H9 (cell line): ENCODE measurements around the gene GRIK3. TPM values are rescaled to one million over a fixed set of nuclear protein-coding genes. Genes with fewer than 3 reads are reported as not detected.

ENCODE experiments used
- DNase-seq: peaks from one replicate; pipeline ENCODE4 v3.0.0-alpha.2; 2017
- H2AFZ ChIP-seq: one replicate; pipeline ENCODE4 v1.6.1; 2013; ENCODE audit warnings: mild to moderate bottlenecking, low read length, control low read depth, moderate library complexity
- H2AK5ac ChIP-seq: 2 replicates; pipeline ENCODE4 v1.6.1; 2013; ENCODE audit warnings: low read length, control low read depth, mixed read lengths; ENCODE audit not compliant: insufficient read length
- H2BK120ac ChIP-seq: one replicate; pipeline ENCODE4 v1.6.1; 2013; ENCODE audit warnings: low read depth, mild to moderate bottlenecking, low read length, control low read depth, inconsistent platforms; ENCODE audit not compliant: poor library complexity, severe bottlenecking
- H2BK12ac ChIP-seq: 2 replicates; pipeline ENCODE4 v1.6.1; 2013; ENCODE audit warnings: low read length, control low read depth, mixed read lengths, low read depth; ENCODE audit not compliant: insufficient read length
- H2BK15ac ChIP-seq: 2 replicates; pipeline ENCODE4 v1.6.1; 2013; ENCODE audit warnings: low read depth, low read length, control low read depth
- H2BK20ac ChIP-seq: one replicate; pipeline ENCODE4 v1.6.1; 2013; ENCODE audit warnings: low read depth, mild to moderate bottlenecking, low read length, control low read depth, inconsistent platforms; ENCODE audit not compliant: poor library complexity, severe bottlenecking
- H2BK5ac ChIP-seq: 2 replicates; pipeline ENCODE4 v1.6.1; 2013; ENCODE audit warnings: low read length, control low read depth, mixed read lengths; ENCODE audit not compliant: insufficient read length
- H3K14ac ChIP-seq: 2 replicates; pipeline ENCODE4 v1.6.1; 2013; ENCODE audit warnings: low read length, control low read depth; ENCODE audit not compliant: insufficient read depth
- H3K18ac ChIP-seq: 2 replicates; pipeline ENCODE4 v1.6.1; 2013; ENCODE audit warnings: low read depth, mild to moderate bottlenecking, mixed read lengths, low read length, control low read depth; ENCODE audit not compliant: insufficient read length
- H3K23ac ChIP-seq: 2 replicates; pipeline ENCODE4 v1.6.1; 2013; ENCODE audit warnings: low read length, control low read depth, mixed read lengths, low read depth; ENCODE audit not compliant: insufficient read length
- H3K23me2 ChIP-seq: 2 replicates; pipeline ENCODE4 v1.6.1; 2013; ENCODE audit warnings: low read depth, mild to moderate bottlenecking, mixed read lengths, low read length, control low read depth; ENCODE audit not compliant: insufficient read length, poor library complexity, severe bottlenecking
- H3K27ac ChIP-seq: 2 replicates; pipeline ENCODE4 v1.5.1; 2013; ENCODE audit warnings: low read length, control low read depth, mixed read lengths, low read depth; ENCODE audit not compliant: insufficient read length
- H3K27me3 ChIP-seq: 2 replicates; pipeline ENCODE4 v1.6.1; 2013; ENCODE audit warnings: low read length, control low read depth, inconsistent platforms; ENCODE audit not compliant: insufficient read depth
- H3K4ac ChIP-seq: 2 replicates; pipeline ENCODE4 v1.6.1; 2013; ENCODE audit warnings: low read depth, mild to moderate bottlenecking, control low read depth, inconsistent platforms, low read length, moderate library complexity
- H3K4me1 ChIP-seq: 2 replicates; pipeline ENCODE4 v1.6.1; 2013; ENCODE audit warnings: low read length, control low read depth, inconsistent platforms; ENCODE audit not compliant: insufficient read depth
- H3K4me2 ChIP-seq: 2 replicates; pipeline ENCODE4 v1.6.1; 2013; ENCODE audit warnings: low read length, control low read depth, mixed read lengths; ENCODE audit not compliant: insufficient read length, insufficient read depth
- H3K56ac ChIP-seq: 2 replicates; pipeline ENCODE4 v1.6.1; 2013; ENCODE audit warnings: low read depth, mild to moderate bottlenecking, mixed read lengths, low read length, control low read depth; ENCODE audit not compliant: insufficient read length
- H3K79me1 ChIP-seq: 2 replicates; pipeline ENCODE4 v1.6.1; 2013; ENCODE audit warnings: low read depth, mild to moderate bottlenecking, moderate library complexity, low read length, control low read depth, inconsistent platforms; ENCODE audit not compliant: insufficient read depth, poor library complexity, severe bottlenecking
- H3K79me2 ChIP-seq: 2 replicates; pipeline ENCODE4 v1.6.1; 2013; ENCODE audit warnings: low read length, control low read depth, inconsistent platforms; ENCODE audit not compliant: insufficient read depth
- H3K9ac ChIP-seq: 2 replicates; pipeline ENCODE4 v1.6.1; 2013; ENCODE audit warnings: low read length, control low read depth, mixed read lengths; ENCODE audit not compliant: insufficient read length; ENCODE audit errors: extremely low read depth
- H3K9me3 ChIP-seq: one replicate; pipeline ENCODE4 v1.6.1; 2013; ENCODE audit warnings: low read depth, low read length, inconsistent platforms; ENCODE audit not compliant: control insufficient read depth
- H3T11ph ChIP-seq: one replicate; pipeline ENCODE4 v1.6.1; 2013; ENCODE audit warnings: mild to moderate bottlenecking, low read length, control low read depth, inconsistent platforms
- H4K20me1 ChIP-seq: one replicate; pipeline ENCODE4 v1.6.1; 2013; ENCODE audit not compliant: control insufficient read depth, insufficient read length, insufficient read depth
- H4K5ac ChIP-seq: 2 replicates; pipeline ENCODE4 v1.6.1; 2013; ENCODE audit warnings: low read depth, mild to moderate bottlenecking, mixed read lengths, low read length, control low read depth; ENCODE audit not compliant: insufficient read length
- H4K8ac ChIP-seq: replicated peaks from 2 replicates; pipeline ENCODE4 v1.6.1; 2013; ENCODE audit warnings: low read length, control low read depth, mixed read lengths, low read depth; ENCODE audit not compliant: insufficient read length
- H4K91ac ChIP-seq: 2 replicates; pipeline ENCODE4 v1.6.1; 2013; ENCODE audit warnings: low read depth, mild to moderate bottlenecking, moderate library complexity, mixed read lengths, low read length, control low read depth; ENCODE audit not compliant: insufficient read length
- H3K27ac Mint-ChIP-seq, 3 experiments: 2 replicates in 2 of 3; 3 replicates in 1 of 3; pipeline ENCODE4 v1.8.0; 2020 to 2021; ENCODE audit warnings: mixed read lengths in 3 of 3, mild to moderate bottlenecking in 1 of 3, moderate library complexity in 1 of 3
- H3K27me3 Mint-ChIP-seq: 2 replicates; pipeline ENCODE4 v1.8.0; 2021; ENCODE audit warnings: low read depth, mild to moderate bottlenecking, moderate library complexity, mixed read lengths
- H3K36me3 Mint-ChIP-seq, 3 experiments: 2 replicates in 2 of 3; 3 replicates in 1 of 3; pipeline ENCODE4 v1.8.0; 2020 to 2021; ENCODE audit warnings: low read depth in 3 of 3, mixed read lengths in 3 of 3; ENCODE audit not compliant: insufficient read depth in 1 of 3
- H3K4me1 Mint-ChIP-seq, 2 experiments: 2 replicates each; pipeline ENCODE4 v1.8.0; 2020; ENCODE audit warnings: mixed read lengths in 2 of 2
- H3K4me3 Mint-ChIP-seq, 2 experiments: 2 replicates in 1 of 2; 3 replicates in 1 of 2; pipeline ENCODE4 v1.8.0; 2020 to 2021; ENCODE audit warnings: mild to moderate bottlenecking in 2 of 2, mixed read lengths in 2 of 2, moderate library complexity in 1 of 2
- H3K9me3 Mint-ChIP-seq, 2 experiments: 2 replicates in 1 of 2; 3 replicates in 1 of 2; pipeline ENCODE4 v1.8.0; 2020; ENCODE audit warnings: mild to moderate bottlenecking in 2 of 2, mixed read lengths in 2 of 2, moderate library complexity in 1 of 2
- CTCF ChIP-seq: fragments of 200-600 bp; sonication (generic); conservative IDR thresholded peaks from 3 replicates; pipeline ENCODE4 v1.8.0; 2021; ENCODE audit warnings: antibody characterized with exemption, mild to moderate bottlenecking
- WGBS: extraction: QIAGEN DNeasy Blood & Tissue Kit; methylation state at CpG from one replicate; pipeline ENCODE4 v1.1.7; 2013; ENCODE audit warnings: missing lambda C conversion rate, low lambda C conversion rate, mixed read lengths; ENCODE audit not compliant: insufficient read length; ENCODE audit errors: extremely low coverage; 5-methylcytosine and 5-hydroxymethylcytosine counted together
- total RNA-seq: library from RNA; stranded (reverse); gene quantifications from 2 replicates; pipeline ENCODE4 v1.2.1, GENCODE V29; 2021

The GRIK3 gene
- total RNA-seq, 1 experiment from 2014 or later = 1.7 TPM

DNA sequence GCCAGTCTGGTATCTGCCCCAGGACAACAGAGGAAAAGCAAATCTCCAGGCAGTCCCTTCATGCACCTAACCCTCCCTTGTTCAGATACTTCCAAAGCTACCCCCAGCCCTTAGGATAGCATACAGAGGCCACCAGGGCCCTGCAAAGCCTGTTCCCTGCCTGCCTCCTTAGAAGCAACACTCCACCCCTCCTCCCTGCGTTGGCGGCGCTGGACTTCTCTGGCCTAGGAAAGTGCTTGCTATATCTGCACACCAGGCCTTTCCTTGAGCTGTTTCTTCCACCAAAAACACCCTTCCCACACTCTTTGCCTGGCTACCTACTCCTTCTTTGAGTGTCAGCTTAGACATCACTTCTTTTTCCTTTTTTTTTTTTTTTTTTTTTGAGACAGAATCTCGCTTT is 61.3 kb downstream of the GRIK3 start:
- H3K27ac Mint-ChIP-seq = no peak overlapping the region
- Histone ChIP-seq H3K23ac (no peak overlapping the region), H3K9me3 (no peaks in the 10 kb centered on the region), H2BK20ac (no peak overlapping the region), H3K27ac (no peak overlapping the region), H3K79me2 (no peaks in the 10 kb centered on the region), H3K79me1 (no peaks in the 10 kb centered on the region), H3K4me1 (no peaks in the 10 kb centered on the region), H2BK5ac (no peak overlapping the region), H3K9ac (no peak overlapping the region), H3K27me3 (no peaks in the 10 kb centered on the region), H3K18ac (no peak overlapping the region), H4K91ac (no peak overlapping the region), H3K23me2 (no peaks in the 10 kb centered on the region), H2AFZ (no peak overlapping the region), H2BK12ac (no peak overlapping the region), H3K4ac (no peak overlapping the region), H3K56ac (no peak overlapping the region), H4K5ac (no peak overlapping the region), H3K4me2 (no peak overlapping the region), H2BK15ac (no peak overlapping the region), H3K14ac (no peak overlapping the region; the same call in 1 of the 2 replicates), H2AK5ac (no peak overlapping the region), H4K20me1 (no peaks in the 10 kb centered on the region), H4K8ac (no peak overlapping the region), H3T11ph (no peak overlapping the region), H2BK120ac (no peak overlapping the region)
- no CpG with 5 or more reads among the region's 4 CpGs for WGBS
- no peak for TF ChIP-seq CTCF
- no peak for DNase-seq
- H3K36me3 Mint-ChIP-seq = no peaks in the 10 kb centered on the region
- no peak overlapping the region for H3K4me3 Mint-ChIP-seq
- peaks cover 6% of the 10 kb centered on the region; the same call in 1 of the 2 replicates for H3K27me3 Mint-ChIP-seq
- H3K9me3 Mint-ChIP-seq = no peaks in the 10 kb centered on the region
- peaks cover 13 to 24% of the 10 kb centered on the region in 2 experiments for H3K4me1 Mint-ChIP-seq
